Measurements from ENCODE around the gene COL4A1.

DNA sequence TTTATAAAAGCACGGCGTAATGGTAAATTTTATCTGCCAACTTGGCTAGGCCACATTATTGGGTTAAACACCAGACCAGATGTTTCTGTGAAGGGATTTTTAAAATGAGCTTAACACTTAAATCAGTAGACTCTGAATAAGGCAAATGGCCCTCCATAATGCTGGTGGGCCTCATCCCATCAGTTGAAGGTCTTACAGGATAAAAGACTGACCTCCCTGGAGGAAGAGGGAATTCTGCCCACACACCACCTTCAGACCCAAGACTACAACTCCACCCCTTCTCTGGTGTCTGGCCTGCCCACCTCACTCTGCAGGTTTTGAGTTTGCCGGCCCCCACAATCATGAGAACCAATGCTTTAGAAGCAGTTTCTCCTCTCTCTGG, 96.4 kb downstream of the COL4A1 start:
- TF ChIP-seq YY1 (IDR thresholded peaks at IDR 0.05; ENCODE audit: insufficient read depth, insufficient read length) (no peak), ZNF274 (IDR thresholded peaks at IDR 0.05; ENCODE audit: low read depth, low read length) (no peak)
